Endothelial cell of umbilical vein (primary cell): ENCODE results near the gene CISH. TPM values are rescaled to one million over a fixed set of nuclear protein-coding genes. Genes with fewer than 3 reads are reported as not detected.

Experiments
- BruUV-seq: library from RNA; stranded (reverse); fragments of 400-500 nt; replicated peaks from 2 replicates; lab custom pipeline; 2021; lab: Mats Ljungman, UMichigan
- CTCF ChIA-PET: fragments of 300-600, 350-600 bp; sonication (Branson Sonifier 250); formaldehyde crosslinking; loops from one replicate; lab custom pipeline; 2021; ENCODE audit warnings: antibody characterized with exemption, inconsistent platforms; lab: Charles Lee
- POLR2A ChIA-PET: fragments of 300-600, 350-600 bp; sonication (Branson Sonifier 250); formaldehyde crosslinking; loops from one replicate; lab custom pipeline; 2021; ENCODE audit warnings: antibody characterized with exemption, inconsistent platforms; lab: Charles Lee
- DNase-seq: peaks from one replicate; pipeline ENCODE4 v3.0.0-alpha.2; 2011; ENCODE audit warnings: low read depth, low spot score
- FAIRE-seq: peaks from 2 replicates; lab custom pipeline; 2011; peaks lifted over from hg19 to GRCh38; lab: Jason Lieb, UNC
- H2AFZ ChIP-seq: 2 replicates; pipeline ENCODE4 v1.6.0; 2012; ENCODE audit warnings: low read depth, low read length, control low read depth, inconsistent platforms
- H3K27ac ChIP-seq: 2 replicates; pipeline ENCODE4 v1.5.1; 2011; ENCODE audit warnings: low read depth, mild to moderate bottlenecking, control low read depth, low read length, moderate library complexity; ENCODE audit not compliant: insufficient read depth
- H3K27me3 ChIP-seq, 2 experiments: 2 replicates each; pipeline versions ENCODE4 v1.6.0 to v1.6.1; 2011; ENCODE audit warnings: low read length in 2 of 2, mixed read lengths in 1 of 2; ENCODE audit not compliant: control insufficient read depth in 2 of 2, insufficient read depth in 2 of 2
- H3K36me3 ChIP-seq, 2 experiments: 2 replicates in 1 of 2; 3 replicates in 1 of 2; pipeline ENCODE4 v1.5.1; 2011; ENCODE audit warnings: low read length in 2 of 2, mild to moderate bottlenecking in 1 of 2, moderate library complexity in 1 of 2; ENCODE audit not compliant: control insufficient read depth in 2 of 2, insufficient read depth in 2 of 2; ENCODE audit errors: extremely low read depth in 1 of 2
- H3K4me1 ChIP-seq: 3 replicates; pipeline ENCODE4 v1.5.1; 2011; ENCODE audit warnings: mild to moderate bottlenecking, low read length; ENCODE audit not compliant: control insufficient read depth, insufficient read depth; ENCODE audit errors: extremely low read depth
- H3K4me2 ChIP-seq: 2 replicates; pipeline ENCODE4 v1.6.1; 2011; ENCODE audit warnings: low read length, control low read depth, mixed read lengths; ENCODE audit not compliant: insufficient read depth
- H3K4me3 ChIP-seq, 3 experiments: fragments of 200-600 bp in 1 of 3; sonication (generic), shearing (Covaris generic) in 1 of 3; replicated peaks in 1 of 3; 2 replicates each; pipeline ENCODE4 v1.5.1; 2011 to 2016; ENCODE audit warnings: control low read depth in 3 of 3, low read length in 3 of 3, mild to moderate bottlenecking in 2 of 3, inconsistent platforms in 1 of 3, low read depth in 1 of 3, moderate library complexity in 1 of 3; ENCODE audit not compliant: insufficient read depth in 1 of 3
- H3K79me2 ChIP-seq: 2 replicates; pipeline ENCODE4 v1.6.0; 2012; ENCODE audit warnings: low read length, inconsistent platforms; ENCODE audit not compliant: control insufficient read depth, insufficient read depth
- H3K9ac ChIP-seq: replicated peaks from 2 replicates; pipeline ENCODE3; 2011; ENCODE audit warnings: low read length, control low read depth; ENCODE audit not compliant: insufficient read depth; ENCODE audit errors: extremely low read depth
- H3K9me1 ChIP-seq: replicated peaks from 3 replicates; pipeline ENCODE4 v1.6.0; 2011; ENCODE audit warnings: mild to moderate bottlenecking, low read length; ENCODE audit not compliant: control insufficient read depth, insufficient read depth; ENCODE audit errors: extremely low read depth
- H3K9me3 ChIP-seq: replicated peaks from 2 replicates; pipeline ENCODE4 v1.5.1; 2012; ENCODE audit warnings: low read length, inconsistent platforms; ENCODE audit not compliant: control insufficient read depth, insufficient read depth
- H4K20me1 ChIP-seq: replicated peaks from 2 replicates; pipeline ENCODE3; 2011; ENCODE audit warnings: mild to moderate bottlenecking, low read length; ENCODE audit not compliant: control insufficient read depth, insufficient read depth; ENCODE audit errors: extremely low read depth
- EZH2 ChIP-seq: IDR thresholded peaks from 2 replicates; pipeline ENCODE4 v1.6.1; 2012; ENCODE audit warnings: borderline replicate concordance, low read depth, mild to moderate bottlenecking, moderate library complexity, low read length, inconsistent platforms; ENCODE audit not compliant: severe bottlenecking
- FOS ChIP-seq: IDR thresholded peaks from 2 replicates; pipeline ENCODE4 v1.6.1; 2011; ENCODE audit warnings: mild to moderate bottlenecking, low read length, moderate library complexity, borderline replicate concordance; ENCODE audit not compliant: insufficient read depth
- GATA2 ChIP-seq: IDR thresholded peaks from 2 replicates; pipeline ENCODE4 v1.7.0; 2011; ENCODE audit warnings: low read depth, mild to moderate bottlenecking, moderate library complexity, mixed read lengths, low read length; ENCODE audit not compliant: insufficient read length, insufficient read depth
- JUN ChIP-seq: IDR thresholded peaks from 2 replicates; pipeline ENCODE4 v1.6.1; 2011; ENCODE audit warnings: borderline replicate concordance, low read depth; ENCODE audit not compliant: insufficient read length, insufficient read depth
- MYC ChIP-seq: IDR thresholded peaks from one replicate; pipeline ENCODE4 v1.6.1; 2011; ENCODE audit warnings: mild to moderate bottlenecking, low read depth, low read length
- POLR2A ChIP-seq: IDR thresholded peaks from 2 replicates; pipeline ENCODE4 v1.6.1; 2012; ENCODE audit warnings: low read depth, mild to moderate bottlenecking, control low read depth, low read length
- POLR2AphosphoS5 ChIP-seq: IDR thresholded peaks from 2 replicates; pipeline ENCODE4 v1.6.1; 2012; ENCODE audit warnings: low read depth, mild to moderate bottlenecking, control low read depth, low read length, moderate library complexity; ENCODE audit not compliant: insufficient read depth
- dilution Hi-C: fragments of 300-500 bp; cut with MboI; formaldehyde crosslinking; loops from one replicate; pipeline ENCODE4 v1.15.0; 2019; ENCODE audit warnings: low sequenced_read_pairs; ENCODE audit not compliant: extremely low pct_ligation_motif_present
- intact Hi-C: fragments of 100-400 bp; cut with micrococcal nuclease; formaldehyde crosslinking; loops from one replicate; pipeline ENCODE4 v1.10.0; 2022
- polyA plus RNA-seq, 4 experiments: library from polyadenylated mRNA; depleted of rRNA in 3 of 4; stranded (reverse) in 3 of 4; unstranded in 1 of 4; fragments of >200 nt; gene quantifications; 2 replicates each; pipeline versions ENCODE4 v1.2.1 to v1.2.3, GENCODE V29; 2011 to 2012; ENCODE audit warnings: missing spikeins in 1 of 4
- total RNA-seq: library from RNA; stranded (reverse); gene quantifications from 2 replicates; pipeline ENCODE4 v1.2.3, GENCODE V29; 2021
- TF ChIP-seq, protein P1 (sequence below): IDR thresholded peaks from 2 replicates; pipeline ENCODE4 v1.6.1; 2011; ENCODE audit not compliant: insufficient read depth, insufficient read length
- TF ChIP-seq, protein P2 (sequence below), 2 donors: IDR thresholded peaks; 1 replicate in 1 of 2; 2 replicates in 1 of 2; pipeline ENCODE4 v1.5.1; 2011; ENCODE audit warnings: low read length in 2 of 2, mild to moderate bottlenecking in 2 of 2, moderate library complexity in 2 of 2, control low read depth in 1 of 2, inconsistent platforms in 1 of 2, low read depth in 1 of 2; ENCODE audit not compliant: insufficient read depth in 1 of 2; ENCODE audit errors: extremely low read depth in 1 of 2

Gene CISH
- total and polyA plus RNA-seq, 2 donors (not counting 3 experiments of a cell fraction or from before 2014, with no cell fraction given), result 2.2 to 4.1 TPM

- Histone ChIP-seq H2AFZ (no peak overlapping the region), H3K36me3 (no peaks in the 10 kb centered on the region), H3K4me3 (no peak overlapping the region), H3K4me1 (no peaks in the 10 kb centered on the region), H3K79me2 (no peaks in the 10 kb centered on the region), H3K9me3 (no peaks in the 10 kb centered on the region), H3K4me2 (no peak overlapping the region), H4K20me1 (no peaks in the 10 kb centered on the region), H3K9me1 (no peaks in the 10 kb centered on the region), H3K9ac (no peak overlapping the region), H3K27ac (no peak overlapping the region), H3K27me3 (no peaks in the 10 kb centered on the region)
- TF ChIP-seq, protein P1, sequence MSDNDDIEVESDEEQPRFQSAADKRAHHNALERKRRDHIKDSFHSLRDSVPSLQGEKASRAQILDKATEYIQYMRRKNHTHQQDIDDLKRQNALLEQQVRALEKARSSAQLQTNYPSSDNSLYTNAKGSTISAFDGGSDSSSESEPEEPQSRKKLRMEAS, result no peak
- TF ChIP-seq FOS, result no peak
- no peak for TF ChIP-seq MYC
- no peak for TF ChIP-seq EZH2
- TF ChIP-seq, protein P2, sequence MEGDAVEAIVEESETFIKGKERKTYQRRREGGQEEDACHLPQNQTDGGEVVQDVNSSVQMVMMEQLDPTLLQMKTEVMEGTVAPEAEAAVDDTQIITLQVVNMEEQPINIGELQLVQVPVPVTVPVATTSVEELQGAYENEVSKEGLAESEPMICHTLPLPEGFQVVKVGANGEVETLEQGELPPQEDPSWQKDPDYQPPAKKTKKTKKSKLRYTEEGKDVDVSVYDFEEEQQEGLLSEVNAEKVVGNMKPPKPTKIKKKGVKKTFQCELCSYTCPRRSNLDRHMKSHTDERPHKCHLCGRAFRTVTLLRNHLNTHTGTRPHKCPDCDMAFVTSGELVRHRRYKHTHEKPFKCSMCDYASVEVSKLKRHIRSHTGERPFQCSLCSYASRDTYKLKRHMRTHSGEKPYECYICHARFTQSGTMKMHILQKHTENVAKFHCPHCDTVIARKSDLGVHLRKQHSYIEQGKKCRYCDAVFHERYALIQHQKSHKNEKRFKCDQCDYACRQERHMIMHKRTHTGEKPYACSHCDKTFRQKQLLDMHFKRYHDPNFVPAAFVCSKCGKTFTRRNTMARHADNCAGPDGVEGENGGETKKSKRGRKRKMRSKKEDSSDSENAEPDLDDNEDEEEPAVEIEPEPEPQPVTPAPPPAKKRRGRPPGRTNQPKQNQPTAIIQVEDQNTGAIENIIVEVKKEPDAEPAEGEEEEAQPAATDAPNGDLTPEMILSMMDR (IDR thresholded peaks at IDR 0.05; ENCODE audit: extremely low read depth in 1 of 2, insufficient read depth in 1 of 2, low read depth in 1 of 2, low read length in 2 of 2), result no peak
- TF ChIP-seq JUN, result no peak
- TF ChIP-seq POLR2A, result no peak
- TF ChIP-seq GATA2, result no peak
- no peak for TF ChIP-seq POLR2AphosphoS5
- dilution Hi-C loops, result no loop called here
- no TSS peak for BruUV-seq
- POLR2A ChIA-PET, result no interaction called here
- intact Hi-C loops, result no loop called here
- DNase-seq, result no peak
- FAIRE-seq, result no peak
- CTCF ChIA-PET, result interaction anchor here (1.0 kb wide), 1 partner anchor 41 kb away, joined by 4 read pairs; no protein-coding TSS in a partner anchor
Measured at GRCh38 chr3:50657407-50657806, 45.8 kb upstream of the CISH start.
